GM12875 (cell line): ENCODE data around the gene PGLYRP4.

Experiments
- H3K4me3 ChIP-seq: one replicate; pipeline ENCODE4 v1.5.1; 2011; ENCODE audit warnings: low read depth, low read length, control low read depth
- TF ChIP-seq, protein P1 (sequence below): IDR thresholded peaks from 2 replicates; pipeline ENCODE4 v1.5.1; 2011; ENCODE audit warnings: low read depth, mild to moderate bottlenecking, control low read depth, inconsistent platforms, low read length, moderate library complexity, borderline replicate concordance; ENCODE audit not compliant: insufficient read depth

PGLYRP4 gene

DNA sequence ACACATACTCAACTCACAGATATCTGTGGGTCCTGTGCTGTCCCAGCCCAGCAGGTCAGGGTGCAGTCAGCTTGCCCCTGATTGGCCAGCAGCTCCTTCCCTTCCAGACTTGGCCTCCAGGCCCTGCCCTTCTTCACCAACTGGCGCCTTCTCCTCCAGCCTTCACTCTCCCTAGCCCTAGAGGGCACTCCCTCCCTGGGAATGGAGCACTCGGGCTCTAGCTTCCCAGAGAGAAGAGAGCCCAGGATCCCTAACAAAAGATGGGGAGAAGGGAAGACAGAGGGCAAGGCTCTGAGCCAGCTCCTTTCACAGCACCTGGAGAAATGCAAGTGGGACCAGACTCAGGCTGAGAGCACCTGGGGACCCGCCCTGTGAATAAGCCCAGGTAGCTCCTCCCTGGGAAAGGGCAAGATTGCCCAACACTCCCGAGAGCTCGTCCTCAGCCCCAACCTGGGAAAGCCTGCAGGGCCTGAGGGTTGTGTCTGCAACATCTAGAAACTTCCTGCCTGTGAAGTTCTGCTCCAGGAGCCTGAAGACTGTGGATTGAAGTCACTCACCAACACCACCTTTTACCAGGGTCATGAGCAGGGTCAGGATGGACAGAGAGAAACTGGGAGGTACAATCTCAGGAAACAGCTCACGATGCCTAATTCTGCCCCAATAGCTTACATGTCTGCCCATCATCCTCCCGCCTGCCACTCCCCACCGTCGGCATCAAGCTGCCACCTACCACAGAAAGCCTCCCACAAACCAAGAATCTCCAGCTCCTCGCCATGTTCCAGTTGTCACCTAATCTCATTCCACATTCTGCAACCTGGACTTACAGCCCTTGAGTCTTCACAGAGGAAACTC lies at the start of gene PGLYRP4:
Gene PGLYRP4 (minus strand): TSS at position 331 of the 852 bp plus-strand sequence. CDS start 909 bp downstream, outside the sequence.
- H3K4me3 ChIP-seq, result no peak within 1 kb of the TSS
- TF ChIP-seq, protein P1, sequence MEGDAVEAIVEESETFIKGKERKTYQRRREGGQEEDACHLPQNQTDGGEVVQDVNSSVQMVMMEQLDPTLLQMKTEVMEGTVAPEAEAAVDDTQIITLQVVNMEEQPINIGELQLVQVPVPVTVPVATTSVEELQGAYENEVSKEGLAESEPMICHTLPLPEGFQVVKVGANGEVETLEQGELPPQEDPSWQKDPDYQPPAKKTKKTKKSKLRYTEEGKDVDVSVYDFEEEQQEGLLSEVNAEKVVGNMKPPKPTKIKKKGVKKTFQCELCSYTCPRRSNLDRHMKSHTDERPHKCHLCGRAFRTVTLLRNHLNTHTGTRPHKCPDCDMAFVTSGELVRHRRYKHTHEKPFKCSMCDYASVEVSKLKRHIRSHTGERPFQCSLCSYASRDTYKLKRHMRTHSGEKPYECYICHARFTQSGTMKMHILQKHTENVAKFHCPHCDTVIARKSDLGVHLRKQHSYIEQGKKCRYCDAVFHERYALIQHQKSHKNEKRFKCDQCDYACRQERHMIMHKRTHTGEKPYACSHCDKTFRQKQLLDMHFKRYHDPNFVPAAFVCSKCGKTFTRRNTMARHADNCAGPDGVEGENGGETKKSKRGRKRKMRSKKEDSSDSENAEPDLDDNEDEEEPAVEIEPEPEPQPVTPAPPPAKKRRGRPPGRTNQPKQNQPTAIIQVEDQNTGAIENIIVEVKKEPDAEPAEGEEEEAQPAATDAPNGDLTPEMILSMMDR, result no peak

DNA sequence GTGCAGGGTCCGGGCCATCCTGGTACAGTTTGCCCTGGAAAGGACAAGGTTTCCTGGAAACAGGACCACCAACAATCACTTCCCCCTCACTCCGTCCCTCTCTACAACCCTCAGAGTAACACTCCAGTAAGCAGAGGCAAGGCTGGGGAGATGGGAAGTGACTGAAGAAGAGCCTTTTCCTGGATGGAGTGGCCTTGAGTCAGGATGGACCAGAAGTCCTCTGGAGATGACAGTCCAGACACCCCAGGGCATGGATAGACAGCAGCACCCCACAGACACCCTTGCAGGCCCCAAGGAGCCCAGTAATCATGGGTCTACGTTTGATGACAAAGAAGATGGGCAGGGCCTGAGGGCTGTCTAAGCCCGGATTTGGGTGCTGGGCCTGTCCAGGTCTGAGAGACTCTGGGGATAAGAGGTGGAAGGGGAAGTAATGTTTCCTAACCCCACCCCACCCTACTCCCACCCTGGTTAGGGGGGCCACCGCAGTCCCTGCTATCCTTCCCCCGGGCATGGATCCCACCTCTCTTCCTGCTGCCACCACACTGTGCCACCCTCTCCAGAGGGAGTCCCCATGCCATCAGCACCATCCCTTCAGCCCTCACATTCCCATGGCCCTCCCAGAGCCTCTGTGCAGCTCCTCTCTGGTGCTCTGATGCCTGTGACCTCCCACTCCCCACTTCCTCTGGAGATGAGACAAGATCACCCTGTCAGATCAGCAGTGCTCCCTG lies 49.4 kb upstream of the PGLYRP4 start:
- H3K4me3 ChIP-seq, result no peak overlapping the region
- TF ChIP-seq, protein P1, result no peak

DNA sequence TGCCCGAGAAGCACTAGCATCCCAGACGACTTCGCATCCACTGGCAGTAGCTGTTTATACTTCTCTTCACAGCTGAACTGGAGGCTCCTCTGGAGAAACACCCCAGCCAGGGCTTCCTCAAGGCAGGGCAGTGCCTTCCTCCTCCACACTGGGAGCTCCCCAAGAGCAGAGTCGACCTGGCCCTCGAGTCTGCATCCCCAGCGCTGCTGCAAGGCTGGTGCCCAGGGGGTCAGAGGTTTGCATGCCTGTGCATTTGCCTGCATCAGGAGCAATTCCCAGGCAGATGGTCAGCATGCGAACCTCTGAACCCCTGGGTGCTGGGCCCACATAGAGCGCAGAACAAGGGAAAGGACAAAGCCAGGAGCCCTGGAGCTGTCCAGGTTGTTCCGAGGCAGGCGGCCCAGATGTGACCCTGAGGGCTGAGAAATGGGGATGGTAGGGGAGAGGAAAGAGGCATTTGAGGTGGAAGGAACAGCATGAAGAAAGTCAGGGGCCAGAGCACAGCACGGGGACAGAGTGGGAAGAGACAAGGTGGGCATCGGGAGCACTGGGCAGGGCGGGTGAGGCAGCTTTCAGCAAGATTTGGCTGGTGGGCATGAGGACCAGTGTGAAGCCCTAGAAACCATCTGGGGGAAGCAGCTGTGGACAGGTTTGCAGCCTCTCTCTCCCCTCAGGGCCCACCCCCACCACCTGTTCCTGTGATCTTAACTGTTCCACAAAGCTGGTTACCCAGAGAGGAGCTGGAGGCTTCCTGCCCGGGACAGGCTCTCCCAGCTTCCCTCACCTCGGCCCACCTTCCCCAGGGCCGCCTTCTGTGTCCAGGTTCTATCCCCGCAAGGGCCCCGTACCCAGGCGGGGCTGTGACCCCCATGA lies 48.6 kb upstream of the PGLYRP4 start:
- TF ChIP-seq, protein P1, result no peak
- no peak overlapping the region for H3K4me3 ChIP-seq

GRCh38 chr1:153396461-153396860 lies 47.8 kb upstream of the PGLYRP4 start:
- TF ChIP-seq, protein P1, result no peak
- H3K4me3 ChIP-seq, result no peak overlapping the region

DNA sequence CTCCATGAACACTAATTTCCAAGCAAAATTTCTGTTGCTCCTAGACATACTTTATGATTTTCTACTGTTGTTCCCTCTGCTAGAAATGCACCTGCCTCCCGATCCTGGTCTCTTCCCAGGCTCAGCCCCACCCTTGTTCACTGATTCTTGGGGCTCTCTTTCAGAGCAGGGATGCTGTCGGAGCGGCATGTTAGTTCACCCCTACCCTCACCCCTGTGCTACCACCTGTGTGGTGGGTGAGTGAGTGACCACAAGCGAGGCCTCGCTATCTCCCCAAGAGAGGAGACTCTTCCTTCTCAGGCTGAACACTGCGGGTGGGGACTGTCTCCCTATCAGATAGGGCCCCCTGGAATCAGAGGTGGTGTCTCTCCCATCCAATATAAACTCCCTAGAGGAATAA lies 47.1 kb upstream of the PGLYRP4 start:
- TF ChIP-seq, protein P1, result no peak
- H3K4me3 ChIP-seq, result no peak overlapping the region

DNA sequence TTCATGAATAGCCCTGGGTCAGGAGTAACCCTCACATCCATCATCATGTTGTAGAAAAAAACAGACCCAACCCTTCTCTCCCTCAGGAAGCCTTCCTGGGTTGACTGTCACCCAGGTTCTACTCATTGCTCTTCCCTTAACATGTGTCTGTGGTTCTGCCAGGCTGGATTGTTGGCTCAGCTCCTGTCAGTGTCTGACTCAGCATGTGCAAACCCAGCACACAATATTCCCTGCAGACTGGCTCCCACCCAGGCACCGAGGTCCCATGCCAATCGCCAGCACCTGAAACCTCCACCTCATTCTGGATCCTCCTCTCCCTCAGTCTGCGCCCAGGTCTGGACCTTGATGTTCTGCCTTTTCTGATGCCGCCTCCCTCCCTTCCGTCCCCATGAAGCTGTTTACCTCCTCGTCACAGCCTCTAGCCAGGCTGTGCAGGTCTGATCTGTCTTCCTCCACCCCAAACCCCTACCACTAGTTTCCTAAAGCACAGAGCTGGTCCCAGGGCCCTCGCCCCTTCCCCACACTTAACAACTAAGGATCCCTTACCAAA lies 46.6 kb upstream of the PGLYRP4 start:
- TF ChIP-seq, protein P1, result no peak

More for the DNA sequence above, 46.6 kb upstream of the PGLYRP4 start:
- no peak overlapping the region for H3K4me3 ChIP-seq
